ENCODE results near the gene ADGRA1. TPM values are rescaled to one million over a fixed set of nuclear protein-coding genes. Genes with fewer than 3 reads are reported as not detected.
"Not testable (repeated sequence)": the region's sequence is repeated elsewhere in the genome, so short reads cannot be mapped to it uniquely, and the experiment has no call there.

Gene ADGRA1
- total RNA-seq, 2 experiments from 2014 or later: not detected

DNA sequence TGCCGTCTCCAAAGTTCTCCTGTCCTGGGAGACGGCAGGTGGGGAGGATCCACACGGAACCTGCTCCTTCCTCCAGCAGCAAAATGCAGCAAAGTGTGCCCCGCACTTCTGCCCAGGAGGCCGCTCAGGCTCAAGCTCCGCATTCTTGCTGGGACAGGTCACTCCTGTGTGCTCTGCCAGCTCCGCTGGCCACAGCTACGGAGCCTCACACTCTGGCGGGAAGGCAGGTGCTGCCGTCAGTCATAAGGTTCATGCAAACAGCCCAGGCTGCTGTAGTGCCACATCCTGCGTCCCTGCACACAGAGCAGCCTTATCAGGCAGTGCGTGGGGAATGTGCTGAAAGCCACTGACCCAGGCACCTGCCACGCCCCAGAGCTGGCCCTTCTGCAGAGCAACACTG, 22.4 kb downstream of the ADGRA1 start:
- no peak for DNase-seq
- Mint-ChIP-seq H3K27ac (no peak overlapping the region), H3K36me3 (peaks cover 5% of the 10 kb centered on the region), H3K27me3 (no peaks in the 10 kb centered on the region), H3K4me1 (no peaks in the 10 kb centered on the region), H3K4me3 (no peak overlapping the region), H3K9me3 (ENCODE audit: low read depth) (peaks cover 12% of the 10 kb centered on the region)
- ATAC-seq: no peak
- CTCF ChIA-PET: no interaction called here

DNA sequence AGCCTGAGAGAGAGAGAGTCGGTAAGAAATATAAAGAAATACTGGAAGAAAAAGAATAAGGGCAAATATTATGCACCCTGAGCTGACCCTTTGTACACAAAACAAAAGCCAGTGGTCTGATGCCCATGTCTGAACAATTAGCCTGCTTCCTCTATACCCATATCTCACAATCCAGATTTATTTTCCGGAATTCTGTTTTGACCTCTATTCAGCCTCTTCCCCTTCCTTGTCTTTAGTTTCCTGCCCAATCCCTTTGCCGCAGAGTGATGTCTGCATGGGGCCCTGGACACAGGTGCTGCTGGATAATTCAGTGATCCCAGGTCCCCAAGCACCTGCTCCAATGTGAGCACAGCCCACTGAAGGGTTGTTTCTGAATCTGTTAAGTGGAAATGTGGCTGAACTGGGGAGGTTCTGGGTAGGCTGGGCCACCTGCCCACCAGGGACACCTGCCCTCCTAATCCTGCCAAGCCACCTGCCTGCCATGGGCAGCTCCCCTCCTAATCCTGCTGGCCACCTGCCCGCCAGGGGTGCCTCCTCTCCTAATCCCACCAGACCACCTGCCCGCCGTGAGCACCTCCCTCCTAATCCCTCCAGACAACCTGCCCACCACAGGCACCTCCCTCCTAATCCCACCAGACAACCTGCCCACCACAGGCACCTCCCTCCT, 23.0 kb downstream of the ADGRA1 start:
- no peak for DNase-seq
- Mint-ChIP-seq H3K27me3 (no peaks in the 10 kb centered on the region), H3K36me3 (peaks cover 5% of the 10 kb centered on the region)

DNA sequence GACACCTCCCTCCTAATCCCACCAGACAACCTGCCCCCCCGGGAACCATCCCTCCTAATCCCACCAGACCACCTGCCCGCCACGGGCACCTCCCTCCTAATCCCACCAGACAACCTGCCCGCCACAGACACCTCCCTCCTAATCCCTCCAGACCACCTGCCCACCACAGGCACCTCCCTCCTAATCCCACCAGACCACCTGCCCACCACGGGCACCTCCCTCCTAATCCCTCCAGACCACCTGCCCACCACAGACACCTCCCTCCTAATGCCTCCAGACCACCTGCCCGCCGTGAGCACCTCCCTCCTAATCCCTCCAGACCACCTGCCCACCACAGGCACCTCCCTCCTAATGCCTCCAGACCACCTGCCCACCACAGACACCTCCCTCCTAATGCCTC, 23.9 kb downstream of the ADGRA1 start:
- ATAC-seq, CTCF ChIA-PET, H3K27me3 Mint-ChIP-seq, DNase-seq, H3K36me3 Mint-ChIP-seq, H3K4me1 Mint-ChIP-seq, H3K4me3 Mint-ChIP-seq, H3K27ac Mint-ChIP-seq: not testable (repeated sequence)
- peaks cover 12% of the 10 kb centered on the region for H3K9me3 Mint-ChIP-seq (ENCODE audit: low read depth)

More for the DNA sequence above, 23.0 kb downstream of the ADGRA1 start:
- CTCF ChIA-PET: no interaction called here
- Mint-ChIP-seq H3K4me1 (no peaks in the 10 kb centered on the region), H3K4me3 (no peak overlapping the region), H3K9me3 (ENCODE audit: low read depth) (peaks cover 12% of the 10 kb centered on the region), H3K27ac (no peak overlapping the region)
- no peak for ATAC-seq

DNA sequence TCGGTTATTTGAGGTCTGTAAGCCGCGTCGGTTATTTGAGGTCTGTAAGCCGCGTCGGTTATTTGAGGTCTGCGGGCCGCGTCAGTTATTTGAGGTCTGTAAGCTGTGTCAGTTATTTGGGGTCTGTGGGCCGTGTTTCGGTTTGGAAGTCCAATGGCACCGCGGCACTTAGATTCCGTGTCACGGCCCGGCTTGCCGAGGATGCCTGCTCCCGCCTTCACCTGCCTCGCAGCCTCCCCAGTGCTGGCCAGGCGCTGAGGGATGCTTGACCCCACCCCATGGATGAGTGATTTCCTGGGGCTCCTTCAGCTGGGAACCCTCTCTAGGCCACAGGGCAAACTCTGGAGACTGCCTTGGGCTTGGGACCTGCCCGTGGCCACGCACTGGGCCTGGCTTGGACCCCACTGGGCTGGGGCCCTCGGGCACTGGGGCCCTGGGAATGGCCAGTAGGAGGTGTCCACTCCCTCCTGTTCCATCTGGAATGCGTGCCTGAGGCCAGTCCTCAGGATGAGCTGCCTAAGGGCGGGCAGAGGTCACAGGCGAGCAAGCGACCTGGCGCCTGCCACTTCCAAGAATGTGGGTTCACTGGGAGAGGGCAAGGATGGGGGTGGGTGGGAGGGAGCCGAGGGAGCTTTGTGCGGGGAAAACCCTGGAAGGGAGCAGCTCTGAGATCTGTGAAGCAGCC, 25.6 kb downstream of the ADGRA1 start:
- Mint-ChIP-seq H3K4me3 (no peak overlapping the region), H3K36me3 (no peaks in the 10 kb centered on the region), H3K9me3 (ENCODE audit: low read depth) (peaks cover under 1% of the 10 kb centered on the region), H3K4me1 (no peaks in the 10 kb centered on the region), H3K27me3 (no peaks in the 10 kb centered on the region), H3K27ac (no peak overlapping the region)
- DNase-seq (no peak), ATAC-seq (no peak)
- CTCF ChIA-PET: no interaction called here

DNA sequence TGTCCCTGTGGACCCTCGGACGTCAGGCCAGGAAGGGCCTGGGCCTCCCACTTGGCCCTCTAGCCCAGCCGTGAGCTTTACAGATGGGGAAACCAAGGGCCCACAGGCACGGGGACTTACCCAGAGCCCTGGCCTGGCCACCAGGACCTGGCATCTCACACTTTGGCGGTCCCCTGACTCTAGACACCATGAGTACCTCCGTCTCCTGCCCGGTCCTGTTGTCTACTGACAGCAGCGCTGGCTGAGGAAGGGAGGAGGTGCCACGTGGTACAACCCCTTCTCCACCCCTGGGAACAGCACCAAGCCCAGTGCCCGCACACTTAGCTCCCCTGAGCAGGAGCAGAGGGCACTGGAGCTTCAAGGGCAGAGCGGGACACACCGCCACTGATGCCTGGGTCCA, 26.1 kb downstream of the ADGRA1 start:
- Mint-ChIP-seq H3K27ac (no peak overlapping the region), H3K27me3 (no peaks in the 10 kb centered on the region), H3K36me3 (no peaks in the 10 kb centered on the region), H3K4me3 (no peak overlapping the region), H3K4me1 (no peaks in the 10 kb centered on the region), H3K9me3 (ENCODE audit: low read depth) (peaks cover 2% of the 10 kb centered on the region)
- CTCF ChIA-PET: no interaction called here
- DNase-seq (no peak), ATAC-seq (no peak)

DNA sequence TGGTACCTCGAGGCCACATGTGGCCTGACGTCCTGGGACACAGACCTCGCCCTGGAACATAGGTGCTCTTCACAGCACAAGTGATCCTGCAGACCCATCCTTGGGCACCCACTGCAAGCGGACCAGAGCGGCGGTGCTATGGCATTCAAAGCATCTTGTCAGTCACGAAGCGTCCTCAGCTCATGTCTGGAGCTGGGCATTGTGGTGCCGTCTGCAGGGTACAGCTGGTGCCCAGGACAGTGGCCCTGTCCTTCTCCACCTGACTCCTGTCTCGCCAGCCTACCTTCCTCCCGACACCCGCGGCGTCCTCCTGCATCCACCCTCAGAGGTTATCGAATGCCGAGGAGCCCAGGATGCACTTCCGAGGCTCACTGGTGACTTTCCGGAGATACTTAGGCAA, 26.5 kb downstream of the ADGRA1 start:
- H3K4me3 Mint-ChIP-seq: no peak overlapping the region
- CTCF ChIA-PET: no interaction called here
- no peaks in the 10 kb centered on the region for H3K27me3 Mint-ChIP-seq
- no peak for ATAC-seq
- peaks cover 4% of the 10 kb centered on the region for H3K9me3 Mint-ChIP-seq (ENCODE audit: low read depth)
- H3K27ac Mint-ChIP-seq: no peak overlapping the region
- H3K4me1 Mint-ChIP-seq: no peaks in the 10 kb centered on the region
- no peak for DNase-seq
- H3K36me3 Mint-ChIP-seq: no peaks in the 10 kb centered on the region

DNA sequence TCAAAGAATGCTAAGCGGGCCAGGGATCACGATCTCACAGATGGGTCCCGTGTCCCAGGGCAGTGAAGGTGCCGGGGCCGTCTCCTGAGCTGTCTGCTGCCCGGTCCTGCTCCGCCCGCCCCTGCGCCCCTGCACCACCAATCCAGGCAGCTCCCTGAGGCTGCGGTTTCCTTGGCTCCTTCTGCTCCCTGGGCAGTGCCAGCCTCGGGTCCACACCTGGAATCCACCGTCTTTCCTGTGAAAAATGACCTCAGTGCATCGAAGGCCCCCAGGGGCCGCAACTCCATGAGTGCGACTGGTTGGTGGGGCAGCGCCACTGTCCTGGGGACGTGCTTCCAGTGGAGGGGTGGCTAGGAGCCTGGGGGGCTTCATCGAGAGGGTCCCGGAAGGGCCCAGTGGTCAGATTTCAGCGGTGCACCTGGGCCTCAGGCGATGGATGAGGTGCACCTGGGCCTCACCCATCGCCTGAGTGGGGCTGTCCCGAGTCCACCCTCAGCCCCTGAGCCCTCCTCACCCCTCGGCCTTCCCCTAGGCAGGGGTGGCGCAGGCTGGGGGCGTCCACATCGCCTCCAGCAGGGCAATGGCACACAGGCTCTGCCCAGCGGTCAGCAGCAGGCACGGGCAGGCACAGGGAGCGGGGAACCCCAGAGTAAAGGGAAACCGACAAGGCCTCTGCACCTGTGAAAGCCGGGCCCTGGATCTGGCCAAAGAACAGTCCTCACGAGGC, 27.2 kb downstream of the ADGRA1 start:
- H3K4me1 Mint-ChIP-seq: no peaks in the 10 kb centered on the region
- DNase-seq: no peak
- no peaks in the 10 kb centered on the region for H3K36me3 Mint-ChIP-seq
- H3K4me3 Mint-ChIP-seq: no peak overlapping the region
- CTCF ChIA-PET: no interaction called here
- no peak for ATAC-seq
- no peaks in the 10 kb centered on the region for H3K27me3 Mint-ChIP-seq
- H3K9me3 Mint-ChIP-seq (ENCODE audit: low read depth): peaks cover 4% of the 10 kb centered on the region
- no peak overlapping the region for H3K27ac Mint-ChIP-seq

DNA sequence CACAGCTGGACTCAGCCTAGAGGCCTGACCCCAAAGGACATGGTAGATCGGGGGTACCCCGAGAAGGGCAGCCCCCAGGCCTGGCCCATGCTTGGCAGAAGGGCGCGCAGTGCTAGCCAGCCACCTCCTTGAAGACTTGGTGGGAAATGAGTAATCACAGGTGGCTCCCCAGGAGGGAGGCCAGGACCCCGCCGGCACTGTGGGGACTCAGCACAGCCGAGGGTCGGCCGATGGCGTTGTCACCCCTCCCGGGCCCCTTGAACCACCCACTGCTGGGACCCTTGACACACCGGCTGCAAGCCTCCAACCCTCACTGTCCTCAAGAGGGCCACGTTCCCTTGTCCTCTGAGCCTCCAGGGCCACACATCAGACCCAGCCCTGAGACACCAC, 27.7 kb downstream of the ADGRA1 start:
- Mint-ChIP-seq H3K4me1 (no peaks in the 10 kb centered on the region), H3K27ac (no peak overlapping the region), H3K9me3 (ENCODE audit: low read depth) (peaks cover 4% of the 10 kb centered on the region), H3K36me3 (no peaks in the 10 kb centered on the region), H3K4me3 (no peak overlapping the region), H3K27me3 (no peaks in the 10 kb centered on the region)
- DNase-seq (no peak), ATAC-seq (no peak)
- CTCF ChIA-PET: no interaction called here

DNA sequence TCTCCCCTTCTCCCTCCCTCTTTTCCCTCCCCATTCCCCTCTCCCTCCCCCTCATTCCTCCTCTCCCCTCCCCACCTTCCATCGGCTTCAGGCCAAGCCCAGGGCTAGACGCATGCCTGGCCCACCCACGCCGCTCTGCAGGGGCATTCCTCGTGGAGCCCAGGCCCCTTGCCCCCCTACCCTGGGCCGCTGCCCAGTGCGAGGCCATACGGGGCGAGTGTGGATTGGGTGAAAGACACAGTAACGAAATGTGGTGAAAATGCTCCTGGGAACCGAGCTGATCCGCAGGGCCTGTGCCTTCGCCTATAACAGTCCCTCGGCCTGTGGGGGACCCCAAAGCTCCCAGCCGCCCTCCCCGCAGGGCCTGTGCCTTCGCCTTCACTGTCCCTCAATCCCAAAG, 28.3 kb downstream of the ADGRA1 start:
- Mint-ChIP-seq H3K4me3 (no peak overlapping the region), H3K4me1 (no peaks in the 10 kb centered on the region), H3K9me3 (ENCODE audit: low read depth) (peaks cover 4% of the 10 kb centered on the region), H3K27ac (no peak overlapping the region), H3K36me3 (no peaks in the 10 kb centered on the region), H3K27me3 (no peaks in the 10 kb centered on the region)
- CTCF ChIA-PET: no interaction called here
- DNase-seq: no peak
- ATAC-seq: no peak

DNA sequence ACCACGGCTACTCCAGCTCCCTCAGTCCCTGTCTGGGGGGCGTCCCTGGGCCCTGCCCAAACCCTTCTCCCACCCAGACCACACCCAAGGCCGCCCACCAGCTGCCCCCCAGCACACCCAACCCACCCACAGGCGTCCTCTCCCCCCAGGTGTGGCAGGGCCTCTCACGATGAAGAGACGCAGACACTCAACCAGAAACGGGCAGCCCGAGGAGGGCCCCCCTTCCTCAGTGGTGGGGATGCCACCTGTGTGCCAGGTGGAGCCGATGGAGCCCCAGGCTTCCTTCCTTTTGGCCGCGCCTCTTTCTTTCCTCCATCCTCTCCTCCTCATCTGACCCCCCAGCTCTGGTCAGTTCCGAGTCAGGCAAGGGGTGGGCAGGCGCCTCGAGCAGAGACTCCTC, 28.7 kb downstream of the ADGRA1 start:
- Mint-ChIP-seq H3K27me3 (no peaks in the 10 kb centered on the region), H3K4me1 (no peaks in the 10 kb centered on the region), H3K27ac (no peak overlapping the region), H3K36me3 (no peaks in the 10 kb centered on the region), H3K4me3 (no peak overlapping the region), H3K9me3 (ENCODE audit: low read depth) (peaks cover 4% of the 10 kb centered on the region)
- ATAC-seq: no peak
- DNase-seq: no peak
- CTCF ChIA-PET: no interaction called here

DNA sequence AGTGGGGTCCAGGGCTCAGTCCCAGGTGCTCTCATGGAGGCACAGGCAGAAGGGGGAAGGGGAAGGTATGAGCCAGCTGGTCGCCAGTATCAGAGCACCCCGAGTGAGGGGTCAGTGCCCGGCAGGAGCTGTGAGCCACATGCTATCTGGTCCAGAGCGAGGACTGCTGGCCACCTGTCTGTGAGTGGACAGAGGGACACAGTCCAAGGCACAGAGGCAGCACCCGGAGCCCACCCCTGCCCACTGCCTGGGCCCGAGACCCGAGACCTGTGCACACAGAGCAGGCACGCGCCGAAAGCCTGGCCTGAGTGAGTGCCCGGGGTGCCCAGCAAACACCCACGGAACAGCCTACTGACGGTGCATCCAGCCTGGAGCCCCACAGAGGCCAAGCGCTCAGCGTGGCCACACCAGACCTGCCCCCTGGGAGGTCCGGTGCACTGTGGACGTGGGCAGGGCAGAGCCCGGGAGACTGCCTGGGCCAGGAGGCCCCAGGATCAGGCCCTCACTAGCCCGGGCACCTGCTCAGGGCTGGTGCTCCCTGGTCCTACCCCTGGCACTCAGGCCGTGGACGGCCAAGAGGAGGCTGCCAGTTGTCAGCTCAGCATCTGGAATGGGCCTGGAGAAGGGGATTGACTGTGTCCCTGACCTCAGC, 29.4 kb downstream of the ADGRA1 start:
- no peak for ATAC-seq
- no peak overlapping the region for H3K27ac Mint-ChIP-seq
- DNase-seq: no peak
- no peak overlapping the region for H3K4me3 Mint-ChIP-seq
- no peaks in the 10 kb centered on the region for H3K27me3 Mint-ChIP-seq
- no peaks in the 10 kb centered on the region for H3K36me3 Mint-ChIP-seq
- H3K9me3 Mint-ChIP-seq (ENCODE audit: low read depth): peaks cover 4% of the 10 kb centered on the region
- CTCF ChIA-PET: no interaction called here
- no peaks in the 10 kb centered on the region for H3K4me1 Mint-ChIP-seq

DNA sequence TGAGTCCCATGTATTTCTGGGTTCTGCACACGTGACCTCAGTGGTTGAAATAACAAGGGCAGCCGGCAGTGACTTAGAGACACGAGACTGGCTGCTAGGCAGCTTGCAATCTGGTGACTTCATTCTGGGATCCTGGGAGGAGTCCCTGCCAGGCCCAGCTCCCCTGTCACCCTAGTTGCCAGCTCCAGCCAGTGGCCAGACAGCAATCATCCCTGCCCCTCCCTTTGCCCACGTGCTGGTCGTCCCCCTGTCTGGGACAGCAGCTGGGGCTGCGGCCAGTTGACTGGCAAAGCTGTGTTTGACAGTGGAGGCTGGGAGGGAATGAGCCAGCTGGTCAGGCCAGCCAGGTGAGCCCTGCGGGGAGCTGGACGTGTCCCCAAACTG, 30.0 kb downstream of the ADGRA1 start:
- no peaks in the 10 kb centered on the region for H3K36me3 Mint-ChIP-seq
- no peak for DNase-seq

DNA sequence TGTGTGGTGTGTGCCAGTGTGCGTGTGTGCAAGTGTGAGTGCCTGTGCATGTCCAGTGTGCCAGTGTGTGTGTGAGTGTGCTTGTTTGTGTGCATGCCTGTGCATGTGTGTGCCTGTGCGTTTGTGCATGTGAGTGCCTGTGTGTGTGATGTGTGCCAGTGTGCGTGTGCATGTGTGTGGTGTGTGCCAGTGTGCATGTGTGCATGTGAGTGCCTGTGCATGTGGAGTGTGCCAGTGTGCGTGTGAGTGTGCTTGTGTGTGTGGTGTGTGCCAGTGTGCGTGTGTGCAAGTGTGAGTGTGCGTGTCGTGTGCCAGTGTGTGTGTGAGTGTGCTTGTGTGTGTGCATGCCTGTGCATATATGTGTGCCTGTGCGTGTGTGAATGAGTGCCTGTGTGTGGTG, 33.8 kb downstream of the ADGRA1 start:
- no peak overlapping the region for H3K4me3 Mint-ChIP-seq

More for the DNA sequence above, 30.0 kb downstream of the ADGRA1 start:
- Mint-ChIP-seq H3K4me3 (no peak overlapping the region), H3K27ac (no peak overlapping the region), H3K4me1 (peaks cover under 1% of the 10 kb centered on the region), H3K9me3 (ENCODE audit: low read depth) (peaks cover 4% of the 10 kb centered on the region), H3K27me3 (no peaks in the 10 kb centered on the region)
- CTCF ChIA-PET: no interaction called here
- ATAC-seq: no peak

More for the DNA sequence above, 33.8 kb downstream of the ADGRA1 start:
- CTCF ChIA-PET: no interaction called here
- no peak overlapping the region for H3K27ac Mint-ChIP-seq
- H3K9me3 Mint-ChIP-seq (ENCODE audit: low read depth): peaks cover 4% of the 10 kb centered on the region
- no peak for ATAC-seq
- H3K36me3 Mint-ChIP-seq: no peaks in the 10 kb centered on the region
- peaks cover 8% of the 10 kb centered on the region for H3K4me1 Mint-ChIP-seq
- H3K27me3 Mint-ChIP-seq: peaks cover 4% of the 10 kb centered on the region
- no peak for DNase-seq

Data from activated CD8-positive, alpha-beta memory T cell treated with anti-CD3 and anti-CD28 coated beads, Interleukin-2, amount 10 ng/mL, durations not matched to agents 7 days and 5 days (primary cell).